ENCODE results near the gene INPP5B.

DNA sequence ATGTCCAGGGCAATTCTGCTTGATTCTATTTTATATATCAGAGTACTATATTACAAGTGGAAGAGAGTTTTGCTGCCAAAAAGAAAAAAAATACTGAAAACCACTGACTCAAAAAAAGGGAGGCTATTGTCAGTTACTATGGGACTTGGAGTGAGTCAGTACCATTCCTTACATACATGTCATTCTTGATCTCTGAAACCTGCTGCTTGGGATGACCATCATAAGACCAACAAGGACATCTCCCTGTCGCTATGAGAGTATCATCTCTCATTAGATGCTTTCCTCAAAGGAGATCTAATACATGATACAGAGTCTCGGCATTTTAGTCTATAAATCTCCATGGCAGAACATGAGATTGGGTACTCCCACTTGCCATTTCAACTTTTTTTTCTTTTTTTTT is 11.8 kb upstream of the INPP5B start:
- TF ChIP-seq, protein P1, sequence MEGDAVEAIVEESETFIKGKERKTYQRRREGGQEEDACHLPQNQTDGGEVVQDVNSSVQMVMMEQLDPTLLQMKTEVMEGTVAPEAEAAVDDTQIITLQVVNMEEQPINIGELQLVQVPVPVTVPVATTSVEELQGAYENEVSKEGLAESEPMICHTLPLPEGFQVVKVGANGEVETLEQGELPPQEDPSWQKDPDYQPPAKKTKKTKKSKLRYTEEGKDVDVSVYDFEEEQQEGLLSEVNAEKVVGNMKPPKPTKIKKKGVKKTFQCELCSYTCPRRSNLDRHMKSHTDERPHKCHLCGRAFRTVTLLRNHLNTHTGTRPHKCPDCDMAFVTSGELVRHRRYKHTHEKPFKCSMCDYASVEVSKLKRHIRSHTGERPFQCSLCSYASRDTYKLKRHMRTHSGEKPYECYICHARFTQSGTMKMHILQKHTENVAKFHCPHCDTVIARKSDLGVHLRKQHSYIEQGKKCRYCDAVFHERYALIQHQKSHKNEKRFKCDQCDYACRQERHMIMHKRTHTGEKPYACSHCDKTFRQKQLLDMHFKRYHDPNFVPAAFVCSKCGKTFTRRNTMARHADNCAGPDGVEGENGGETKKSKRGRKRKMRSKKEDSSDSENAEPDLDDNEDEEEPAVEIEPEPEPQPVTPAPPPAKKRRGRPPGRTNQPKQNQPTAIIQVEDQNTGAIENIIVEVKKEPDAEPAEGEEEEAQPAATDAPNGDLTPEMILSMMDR (conservative IDR thresholded peaks at IDR 0.05 in 1 of 2, IDR thresholded peaks at IDR 0.05 in 1 of 2; ENCODE audit: low read depth in 1 of 2, low read length in 2 of 2), result no peak
- no peak for TF ChIP-seq EZH2 (IDR thresholded peaks at IDR 0.05; ENCODE audit: low read length, missing control alignments)
